Hepatocyte (in vitro differentiated cells): Measurements from ENCODE around the gene RHOBTB3.

Experiments
- CTCF ChIP-seq: fragments of 200-600 bp; sonication (generic); IDR thresholded peaks from 2 replicates; pipeline ENCODE4 v1.5.1; 2016; ENCODE audit warnings: antibody characterized with exemption, mild to moderate bottlenecking; ENCODE audit not compliant: poor library complexity
- EZH2 ChIP-seq: fragments of 200-600 bp; sonication (generic); IDR thresholded peaks from 2 replicates; pipeline ENCODE4 v1.6.1; 2016; ENCODE audit warnings: antibody characterized with exemption, mild to moderate bottlenecking, borderline replicate concordance

- TF ChIP-seq CTCF = no peak
- no peak for TF ChIP-seq EZH2
Observed at GRCh38 chr5:95686651-95687050, 44.5 kb upstream of the RHOBTB3 start.
